Gastroesophageal sphincter (tissue), 3 donors: ENCODE data around the gene UBR2.
"Not testable (repeated sequence)": the region's sequence is repeated elsewhere in the genome, so short reads cannot be mapped to it uniquely, and the experiment has no call there.

Experiments
- POLR2A ChIP-seq, 2 donors: fragments of 450-650 bp; IDR thresholded peaks; one replicate each; pipeline ENCODE4 v1.6.1; 2017; ENCODE audit warnings: antibody characterized with exemption in 2 of 2, mild to moderate bottlenecking in 2 of 2, moderate library complexity in 1 of 2
- TF ChIP-seq, protein P1 (sequence below), 4 experiments: fragments of 200-600 bp in 2 of 4; fragments of 450-650 bp in 2 of 4; sonication (generic) in 1 of 4; IDR thresholded peaks; one replicate each; pipeline ENCODE4 v1.5.1; 2017 to 2019; ENCODE audit warnings: antibody characterized with exemption in 4 of 4, mild to moderate bottlenecking in 2 of 4, moderate library complexity in 2 of 4

DNA sequence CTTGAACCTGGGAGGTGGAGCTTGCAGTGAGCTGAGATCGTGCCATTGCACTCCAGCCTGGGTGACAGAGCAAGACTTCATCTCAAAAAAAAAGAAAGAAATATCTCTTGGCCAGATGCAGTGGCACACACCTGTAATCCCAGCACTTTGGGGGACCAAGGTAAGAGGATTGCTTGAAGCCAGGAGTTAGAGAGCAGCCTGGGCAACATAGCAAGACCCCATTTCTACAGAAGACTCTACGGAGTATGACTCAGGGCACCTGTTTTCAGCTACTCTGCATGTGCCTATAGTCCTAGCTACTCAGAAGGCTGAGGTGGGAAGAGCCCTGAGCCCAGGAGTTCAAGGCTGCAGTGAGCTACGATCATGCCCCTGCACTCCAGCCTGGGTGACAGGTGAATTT lies 139.0 kb downstream of the UBR2 start:
- TF ChIP-seq, protein P1, sequence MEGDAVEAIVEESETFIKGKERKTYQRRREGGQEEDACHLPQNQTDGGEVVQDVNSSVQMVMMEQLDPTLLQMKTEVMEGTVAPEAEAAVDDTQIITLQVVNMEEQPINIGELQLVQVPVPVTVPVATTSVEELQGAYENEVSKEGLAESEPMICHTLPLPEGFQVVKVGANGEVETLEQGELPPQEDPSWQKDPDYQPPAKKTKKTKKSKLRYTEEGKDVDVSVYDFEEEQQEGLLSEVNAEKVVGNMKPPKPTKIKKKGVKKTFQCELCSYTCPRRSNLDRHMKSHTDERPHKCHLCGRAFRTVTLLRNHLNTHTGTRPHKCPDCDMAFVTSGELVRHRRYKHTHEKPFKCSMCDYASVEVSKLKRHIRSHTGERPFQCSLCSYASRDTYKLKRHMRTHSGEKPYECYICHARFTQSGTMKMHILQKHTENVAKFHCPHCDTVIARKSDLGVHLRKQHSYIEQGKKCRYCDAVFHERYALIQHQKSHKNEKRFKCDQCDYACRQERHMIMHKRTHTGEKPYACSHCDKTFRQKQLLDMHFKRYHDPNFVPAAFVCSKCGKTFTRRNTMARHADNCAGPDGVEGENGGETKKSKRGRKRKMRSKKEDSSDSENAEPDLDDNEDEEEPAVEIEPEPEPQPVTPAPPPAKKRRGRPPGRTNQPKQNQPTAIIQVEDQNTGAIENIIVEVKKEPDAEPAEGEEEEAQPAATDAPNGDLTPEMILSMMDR (IDR thresholded peaks at IDR 0.05): not testable (repeated sequence)
- TF ChIP-seq POLR2A (IDR thresholded peaks at IDR 0.05): not testable (repeated sequence)
